HG02943 (cell line): ENCODE measurements around the gene LZTS2.
A peak's percentile ranks its signal among the peaks of the same experiment; 100 is the strongest.

Experiments
- ATAC-seq: cut with Tn5 transposase; IDR thresholded peaks from one replicate; pipeline ENCODE4 v1.9.1; 2021; ENCODE audit warnings: mild to moderate bottlenecking, low read depth, moderate library complexity; ENCODE audit not compliant: unreplicated experiment

LZTS2 gene

DNA sequence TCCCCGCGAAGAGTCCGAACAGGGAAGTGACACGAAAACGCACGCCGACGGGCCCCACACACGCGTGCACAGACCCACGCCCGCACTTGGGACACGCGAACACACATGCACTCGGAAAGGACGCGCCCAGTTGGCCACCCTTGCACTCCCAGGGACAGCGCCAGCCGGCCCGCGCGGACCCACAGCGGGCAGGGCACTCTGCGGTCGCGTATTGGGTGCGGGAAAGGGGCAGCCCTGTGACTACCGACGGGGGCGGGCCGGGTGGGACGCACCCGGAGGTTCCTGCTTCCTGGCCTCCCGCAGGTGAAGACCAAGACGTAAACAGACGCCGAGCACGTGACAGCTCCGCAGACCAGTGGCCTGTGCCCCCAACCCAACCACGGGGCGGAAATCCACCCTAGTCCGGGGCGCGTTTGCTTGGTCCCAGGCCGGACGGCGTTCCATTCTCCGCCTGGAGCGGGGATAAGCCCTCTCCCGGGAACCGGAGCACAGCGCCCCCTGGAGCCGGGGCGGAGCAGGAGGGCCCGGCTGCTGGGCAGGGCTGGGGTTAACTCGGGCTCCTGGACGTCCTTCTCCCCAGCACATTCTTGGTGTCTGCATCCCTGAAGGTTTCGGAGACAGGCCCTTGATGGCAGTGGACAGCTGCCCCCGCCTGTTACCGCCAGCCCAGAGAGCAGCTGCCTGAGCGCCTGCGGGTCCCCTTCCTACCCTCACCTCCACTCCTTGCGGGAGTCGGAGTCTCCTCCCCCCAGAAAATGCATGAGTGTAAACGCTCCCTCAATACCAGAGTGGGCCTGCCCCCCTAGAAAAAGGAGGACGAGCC is 2.0 kb upstream of the LZTS2 start:
- no peak for ATAC-seq

DNA sequence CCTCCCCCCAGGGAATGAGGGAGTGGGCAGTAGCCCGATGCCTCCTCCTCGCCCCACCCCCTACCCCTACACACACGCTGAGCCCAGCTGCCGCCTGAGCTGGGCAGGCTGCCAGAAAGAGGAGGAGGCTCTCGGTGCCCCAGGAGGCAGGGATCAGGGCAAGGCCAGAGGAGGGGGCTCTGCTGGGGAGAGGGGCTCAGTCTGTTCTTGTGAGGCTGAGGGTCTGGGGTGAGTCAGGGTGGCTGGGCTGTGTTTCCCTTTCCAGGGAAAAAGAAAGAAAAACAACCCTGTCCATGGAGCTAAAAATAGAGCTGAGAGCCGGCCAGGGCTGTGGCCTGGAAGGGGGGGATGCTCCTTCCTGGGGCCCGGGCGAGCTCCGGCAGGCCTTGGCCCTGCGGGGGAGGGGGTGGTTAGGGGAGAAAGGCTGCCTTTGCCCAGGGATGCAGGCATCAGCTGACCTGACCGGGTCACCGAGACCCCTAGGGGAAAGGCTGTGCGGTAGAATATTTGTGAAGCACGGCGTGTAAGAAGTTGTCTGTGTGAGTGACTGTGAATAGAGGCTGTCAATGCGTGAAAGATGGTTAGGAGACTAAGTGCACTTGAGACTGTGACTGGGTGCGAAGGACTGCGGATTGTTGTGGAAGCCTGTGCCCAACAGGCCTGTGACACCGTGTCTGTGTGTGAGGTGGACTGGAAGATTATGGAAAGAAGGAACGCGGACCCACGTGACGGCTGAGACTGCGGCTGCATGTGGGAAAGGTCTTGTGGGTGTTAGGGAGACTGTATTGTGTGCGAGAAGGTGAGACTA is 1.2 kb upstream of the LZTS2 start:
- no peak for ATAC-seq

DNA sequence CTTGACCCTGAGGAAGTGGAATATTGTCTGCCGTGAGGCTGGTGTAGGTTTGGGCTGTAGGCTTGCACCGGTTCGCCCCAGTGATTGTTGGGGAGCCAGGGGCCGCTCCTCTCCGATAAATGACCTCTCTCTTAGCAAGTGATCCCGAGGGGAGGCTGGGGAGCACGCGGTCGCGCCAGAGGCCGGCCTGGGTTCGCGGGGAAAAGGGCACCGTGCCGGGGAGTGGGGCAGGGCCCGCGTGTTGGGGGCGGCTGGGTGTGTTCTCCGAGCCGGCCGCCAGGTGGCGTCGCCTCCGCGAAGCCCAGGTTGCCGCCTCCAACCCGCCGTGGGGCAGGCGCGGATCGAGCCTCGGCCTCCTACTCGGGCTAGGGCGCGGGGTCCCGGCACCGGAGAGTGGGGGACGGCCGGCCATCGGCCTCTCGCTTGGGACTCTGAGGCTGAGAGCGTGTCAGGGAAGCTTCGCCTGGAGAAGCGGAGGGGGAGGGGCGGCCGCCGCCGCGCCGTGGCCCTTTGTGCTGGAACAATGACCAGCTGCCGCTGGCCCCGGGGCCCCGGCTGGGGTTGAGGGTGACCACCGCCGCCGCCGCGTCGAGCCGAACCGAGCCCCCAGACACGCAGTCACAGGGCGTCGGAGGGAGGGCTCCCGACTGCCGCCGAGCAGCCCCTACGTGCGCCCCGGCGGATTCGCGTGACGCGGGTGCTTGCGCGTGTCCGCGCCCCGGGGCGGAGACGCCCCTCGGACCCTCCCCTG is 442 bp upstream of the LZTS2 start:
- ATAC-seq = peak; percentile 47

DNA sequence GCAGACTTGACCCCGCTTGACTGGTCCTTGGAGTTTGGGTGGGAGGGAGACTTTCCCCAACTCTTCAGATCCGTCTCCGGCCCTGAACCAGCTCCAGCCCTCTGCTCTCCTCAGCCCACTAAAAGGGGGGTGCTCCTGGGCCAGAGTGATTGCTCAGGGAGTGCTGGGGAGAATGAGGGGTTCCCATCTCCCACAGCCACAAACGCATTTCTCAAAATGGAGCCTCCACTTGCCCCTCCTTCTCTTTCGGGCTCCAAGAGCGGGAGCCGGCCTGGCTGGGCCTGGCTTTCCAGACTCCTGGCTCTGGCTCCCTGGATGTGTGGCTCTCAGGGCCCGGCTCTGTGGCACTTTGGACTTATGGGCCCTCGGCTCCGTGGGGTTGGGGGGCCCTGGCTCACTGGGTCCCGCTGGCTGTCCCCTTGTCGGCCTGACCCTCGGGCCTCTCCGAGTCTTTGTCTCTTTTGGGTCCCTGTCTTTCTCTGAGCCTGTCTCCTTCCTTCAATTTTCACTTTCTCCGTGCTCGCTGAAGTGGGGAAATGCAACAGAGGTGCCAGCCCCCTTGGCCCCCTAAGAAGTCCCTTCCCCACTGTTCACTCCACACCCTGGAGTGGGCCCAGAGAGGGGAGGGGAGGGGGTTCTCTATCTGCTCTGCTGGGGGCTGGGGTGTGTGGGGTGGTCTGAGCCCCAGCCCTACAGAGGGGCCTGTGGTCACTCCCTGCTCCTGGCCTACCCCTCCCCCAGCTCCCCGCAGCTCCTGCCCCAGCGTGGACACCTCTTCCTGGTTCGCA is 713 bp downstream of the LZTS2 start:
- no peak for ATAC-seq

DNA sequence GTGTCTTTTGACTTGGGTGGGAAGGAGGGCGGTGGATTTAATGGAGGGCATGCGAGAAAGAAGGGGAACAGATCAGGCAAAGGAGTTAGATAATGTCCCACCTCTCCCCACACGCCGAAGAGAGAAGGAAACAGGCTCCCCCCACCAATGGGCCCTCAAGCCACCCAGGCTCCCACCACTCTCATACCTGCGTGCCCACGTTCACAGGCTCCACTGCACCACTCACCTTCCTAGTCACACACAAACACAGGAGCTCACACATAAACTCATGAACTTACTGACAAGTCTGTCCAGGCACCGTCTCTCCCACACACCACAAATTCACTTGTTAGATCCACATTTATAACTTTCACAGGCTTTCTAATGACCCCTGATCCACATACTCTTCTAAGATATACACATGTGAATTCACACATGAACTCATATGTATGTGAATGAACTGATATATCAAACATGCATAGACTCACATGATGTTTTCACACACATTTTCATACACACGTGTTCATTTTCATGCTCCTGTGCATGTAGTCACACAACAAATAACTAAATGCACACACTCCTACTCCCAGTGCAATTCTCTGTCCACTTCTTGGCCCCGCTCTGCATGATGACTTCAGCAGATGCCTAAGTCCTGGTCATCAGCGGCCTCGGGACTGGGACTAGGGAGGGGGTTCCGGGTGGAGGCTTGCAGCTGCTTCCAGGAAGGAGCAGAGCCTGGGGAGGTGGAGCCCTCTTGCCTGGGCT is 1.5 kb downstream of the LZTS2 start:
- no peak for ATAC-seq

DNA sequence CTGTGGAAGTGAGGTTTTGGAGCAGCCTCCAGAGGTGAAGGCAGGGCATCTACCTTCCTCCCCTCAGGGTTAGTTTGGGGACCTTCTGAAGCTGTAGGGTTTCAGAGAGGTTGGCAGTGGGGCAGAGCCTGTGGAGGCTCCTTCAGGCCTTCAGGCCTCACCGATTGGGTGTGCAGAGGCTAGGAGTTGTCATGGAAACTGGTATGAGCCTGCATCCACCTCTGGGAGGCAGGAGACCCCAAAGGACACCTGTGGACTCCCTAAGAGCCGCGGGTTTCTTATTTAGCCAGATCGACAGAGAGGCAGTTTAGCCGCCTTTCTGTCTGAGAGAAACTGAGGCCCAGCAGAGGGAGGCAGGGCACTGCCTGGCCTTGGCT is 2.0 kb downstream of the LZTS2 start:
- ATAC-seq = no peak

DNA sequence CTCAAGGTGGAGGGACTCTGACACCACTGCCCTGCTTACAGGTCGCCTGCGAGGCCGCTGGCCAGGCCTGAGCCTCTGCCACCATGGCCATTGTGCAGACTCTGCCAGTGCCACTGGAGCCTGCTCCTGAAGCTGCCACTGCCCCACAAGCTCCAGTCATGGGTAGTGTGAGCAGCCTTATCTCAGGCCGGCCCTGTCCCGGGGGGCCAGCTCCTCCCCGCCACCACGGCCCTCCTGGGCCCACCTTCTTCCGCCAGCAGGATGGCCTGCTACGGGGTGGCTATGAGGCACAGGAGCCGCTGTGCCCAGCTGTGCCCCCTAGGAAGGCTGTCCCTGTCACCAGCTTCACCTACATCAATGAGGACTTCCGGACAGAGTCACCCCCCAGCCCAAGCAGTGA is 2.8 kb downstream of the LZTS2 start:
- no peak for ATAC-seq

DNA sequence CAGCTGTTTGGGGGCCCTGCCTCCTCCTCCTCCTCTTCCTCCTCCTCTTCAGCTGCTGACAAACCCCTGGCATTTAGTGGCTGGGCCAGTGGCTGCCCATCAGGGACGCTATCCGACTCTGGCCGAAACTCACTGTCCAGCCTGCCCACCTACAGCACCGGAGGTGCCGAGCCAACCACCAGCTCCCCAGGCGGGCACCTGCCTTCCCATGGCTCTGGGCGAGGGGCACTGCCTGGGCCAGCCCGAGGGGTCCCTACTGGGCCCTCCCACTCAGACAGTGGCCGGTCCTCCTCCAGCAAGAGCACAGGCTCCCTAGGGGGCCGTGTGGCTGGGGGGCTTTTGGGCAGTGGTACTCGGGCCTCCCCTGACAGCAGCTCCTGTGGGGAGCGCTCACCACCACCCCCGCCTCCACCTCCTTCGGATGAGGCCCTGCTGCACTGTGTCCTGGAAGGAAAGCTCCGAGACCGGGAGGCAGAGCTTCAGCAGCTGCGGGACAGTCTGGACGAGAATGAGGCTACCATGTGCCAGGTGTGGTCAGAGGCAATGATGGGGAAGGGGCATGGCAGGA is 4.1 kb downstream of the LZTS2 start:
- ATAC-seq = no peak

DNA sequence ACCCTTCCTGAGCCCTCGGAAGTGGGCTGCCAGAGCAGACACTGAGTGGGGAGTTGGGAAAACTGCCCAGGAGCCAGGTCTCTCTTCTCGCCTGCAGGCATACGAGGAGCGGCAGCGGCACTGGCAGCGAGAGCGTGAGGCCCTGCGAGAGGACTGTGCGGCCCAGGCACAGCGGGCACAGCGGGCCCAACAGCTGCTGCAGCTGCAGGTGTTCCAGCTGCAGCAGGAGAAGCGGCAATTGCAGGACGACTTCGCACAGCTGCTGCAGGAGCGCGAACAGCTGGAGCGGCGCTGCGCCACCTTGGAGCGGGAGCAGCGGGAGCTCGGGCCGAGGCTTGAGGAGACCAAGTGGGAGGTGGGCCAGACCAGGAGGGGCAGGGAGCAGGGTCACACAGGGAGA is 5.8 kb downstream of the LZTS2 start:
- no peak for ATAC-seq

DNA sequence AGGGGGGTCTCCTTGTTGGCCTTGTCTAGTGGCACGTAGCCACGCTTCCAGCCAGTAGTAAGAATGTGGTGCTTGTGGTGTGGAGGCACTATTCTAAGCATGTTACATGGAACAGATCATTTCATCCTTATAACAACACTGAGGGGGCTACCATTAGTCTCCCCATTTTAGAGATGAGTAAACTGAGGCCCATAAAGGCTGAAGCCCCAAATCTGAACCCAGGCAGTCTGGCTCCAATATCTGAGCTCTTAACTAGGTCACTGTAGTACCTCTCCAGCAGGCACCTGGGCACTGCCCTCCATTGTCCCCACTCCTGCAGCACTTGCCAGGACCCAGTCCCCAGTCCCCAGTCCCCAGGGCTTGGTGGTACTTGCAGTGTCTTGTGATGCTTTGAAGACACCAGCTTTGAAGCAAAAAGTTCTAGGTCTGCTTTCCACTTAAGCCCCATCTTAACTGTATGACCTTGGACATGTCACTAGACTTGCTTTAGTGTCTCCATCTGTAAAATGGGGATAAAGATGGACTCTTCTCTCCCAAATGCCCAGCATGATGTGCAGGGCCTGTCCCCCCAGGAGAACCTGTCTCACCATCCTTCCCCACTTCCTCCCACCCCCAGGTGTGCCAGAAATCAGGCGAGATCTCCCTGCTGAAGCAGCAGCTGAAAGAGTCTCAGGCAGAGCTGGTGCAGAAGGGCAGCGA is 6.4 kb downstream of the LZTS2 start:
- ATAC-seq = no peak

DNA sequence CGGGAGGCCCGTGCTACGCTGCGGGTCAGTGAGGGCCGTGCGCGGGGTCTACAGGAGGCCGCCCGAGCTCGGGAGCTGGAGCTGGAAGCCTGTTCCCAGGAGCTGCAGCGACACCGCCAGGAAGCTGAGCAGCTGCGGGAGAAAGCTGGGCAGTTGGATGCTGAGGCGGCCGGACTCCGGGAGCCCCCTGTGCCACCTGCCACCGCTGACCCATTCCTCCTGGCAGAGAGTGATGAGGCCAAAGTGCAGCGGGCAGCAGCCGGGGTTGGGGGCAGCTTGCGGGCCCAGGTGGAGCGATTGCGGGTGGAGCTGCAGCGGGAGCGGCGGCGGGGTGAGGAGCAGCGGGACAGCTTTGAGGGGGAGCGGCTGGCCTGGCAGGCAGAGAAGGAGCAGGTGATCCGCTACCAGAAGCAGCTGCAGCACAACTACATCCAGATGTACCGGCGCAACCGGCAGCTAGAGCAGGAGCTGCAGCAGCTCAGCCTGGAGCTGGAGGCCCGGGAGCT is 7.0 kb downstream of the LZTS2 start:
- no peak for ATAC-seq

DNA sequence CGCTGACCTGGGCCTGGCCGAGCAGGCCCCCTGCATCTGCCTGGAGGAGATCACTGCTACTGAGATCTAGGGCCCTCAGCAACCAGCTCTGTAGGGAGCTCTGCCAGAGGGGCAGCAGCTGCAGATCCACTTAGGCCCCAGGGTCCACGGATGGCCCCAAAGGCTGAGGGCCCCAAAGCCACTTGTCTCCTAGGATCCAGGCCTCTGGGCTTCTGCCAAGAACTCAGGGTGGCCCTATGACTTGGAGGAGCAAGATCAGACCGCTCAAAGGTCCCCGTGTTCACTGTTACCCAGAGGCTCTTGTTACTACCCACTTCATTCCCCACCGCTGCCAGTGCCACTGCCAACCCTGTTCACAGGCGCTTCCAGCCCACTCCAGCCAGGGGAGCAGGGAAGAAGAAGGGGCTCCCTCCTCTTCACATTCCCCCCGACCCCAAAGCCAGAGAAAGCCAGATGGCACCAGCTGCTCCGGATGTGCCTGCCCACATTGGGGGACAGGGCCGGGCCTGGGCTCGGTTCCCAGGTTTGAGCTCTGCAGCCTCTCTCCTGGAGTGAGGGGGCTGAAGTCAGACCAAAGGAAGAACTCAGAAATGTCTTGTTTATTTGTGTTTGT is 7.6 kb downstream of the LZTS2 start:
- no peak for ATAC-seq

DNA sequence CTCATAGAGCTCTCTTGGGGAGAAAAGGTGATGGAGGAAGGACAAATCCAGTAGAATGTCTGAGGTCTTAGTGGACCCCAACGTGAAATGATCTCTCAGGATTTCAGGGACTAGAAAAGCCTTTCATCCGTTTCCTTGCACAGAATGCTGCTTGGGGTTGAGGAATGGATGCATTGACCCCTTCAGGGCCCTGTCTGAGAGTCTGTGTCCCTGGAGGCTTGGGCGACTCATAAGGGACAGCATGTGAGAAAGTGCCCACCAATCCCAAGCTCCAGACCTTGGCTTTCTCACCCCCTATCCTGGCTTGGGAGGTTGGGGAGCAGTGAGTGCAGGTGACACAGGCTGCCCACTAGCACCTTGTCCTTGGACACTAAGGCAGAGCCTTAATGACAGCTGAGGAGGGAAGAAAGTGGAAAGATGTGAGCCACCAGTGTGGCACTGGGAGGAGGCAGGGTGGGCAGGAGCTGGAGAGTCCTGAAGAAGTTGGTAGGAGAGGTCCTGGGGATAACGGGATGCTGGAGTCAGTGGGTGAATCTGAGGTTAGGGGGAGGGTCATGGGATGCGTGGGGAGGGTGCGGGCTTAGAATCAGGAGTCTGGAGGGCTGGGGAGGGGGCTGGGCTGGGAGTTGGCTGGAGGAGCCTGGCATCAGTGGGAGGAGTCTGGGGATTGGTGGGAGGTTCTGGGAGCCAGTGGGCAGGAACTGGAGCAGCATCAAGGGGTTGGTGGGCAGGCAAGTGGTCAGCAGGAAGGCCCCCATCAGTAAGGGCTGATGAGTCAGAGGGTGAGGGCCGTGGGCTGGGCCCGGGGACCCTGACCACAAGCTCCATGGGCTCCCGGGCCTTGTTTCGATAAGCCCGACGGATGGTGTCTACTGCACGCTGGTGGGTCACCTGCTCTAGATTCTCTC is 8.6 kb downstream of the LZTS2 start:
- ATAC-seq = no peak

DNA sequence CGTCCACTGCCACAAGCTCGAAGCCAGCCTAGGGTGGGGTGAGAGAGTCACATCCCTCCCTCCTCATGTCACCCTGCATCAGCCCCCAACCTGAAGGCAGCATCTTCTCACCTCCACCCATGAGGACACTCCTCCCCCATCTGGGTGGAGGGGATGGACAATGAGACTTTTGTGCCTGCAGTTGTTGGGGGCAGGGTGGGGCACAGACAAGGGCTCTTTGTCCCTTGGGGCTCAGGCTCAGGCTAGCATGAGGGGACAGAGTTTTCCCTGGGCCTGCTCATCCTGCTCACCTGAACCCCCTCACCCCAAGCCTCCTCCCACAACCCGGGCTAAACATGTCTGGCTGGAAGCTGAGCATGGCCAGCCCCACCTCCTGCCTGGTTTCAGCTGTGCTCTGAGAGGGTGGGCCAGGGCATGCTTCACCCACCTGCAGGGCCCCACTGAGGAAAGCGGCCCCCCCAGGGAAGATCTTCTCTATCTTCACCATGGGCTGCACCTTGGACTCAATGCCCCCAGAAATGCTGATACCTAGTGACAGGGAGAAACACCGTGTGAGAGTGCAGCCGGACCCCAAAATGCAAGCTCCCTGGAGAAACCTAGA is 9.3 kb downstream of the LZTS2 start:
- ATAC-seq = no peak

DNA sequence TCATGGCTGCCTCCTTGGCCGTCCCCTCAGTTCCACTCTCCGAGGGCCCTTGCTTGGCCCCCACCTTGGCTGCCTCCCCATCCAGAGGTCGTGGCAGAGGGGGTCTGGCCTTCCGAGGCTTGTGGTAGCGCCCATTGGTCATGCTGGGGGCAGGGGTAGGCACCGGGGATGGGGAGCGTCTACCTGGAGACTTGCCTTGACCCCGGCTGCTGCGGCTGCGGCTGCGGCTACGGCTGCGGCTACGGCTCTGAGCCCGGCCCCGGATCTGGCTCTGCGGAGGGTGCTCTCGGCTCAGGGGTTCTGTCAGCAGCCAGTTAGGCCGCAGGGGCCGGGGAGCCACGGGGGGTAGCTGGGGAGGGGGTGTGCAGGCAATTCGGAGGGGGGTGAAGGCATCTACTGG is 10.7 kb downstream of the LZTS2 start:
- ATAC-seq = no peak

DNA sequence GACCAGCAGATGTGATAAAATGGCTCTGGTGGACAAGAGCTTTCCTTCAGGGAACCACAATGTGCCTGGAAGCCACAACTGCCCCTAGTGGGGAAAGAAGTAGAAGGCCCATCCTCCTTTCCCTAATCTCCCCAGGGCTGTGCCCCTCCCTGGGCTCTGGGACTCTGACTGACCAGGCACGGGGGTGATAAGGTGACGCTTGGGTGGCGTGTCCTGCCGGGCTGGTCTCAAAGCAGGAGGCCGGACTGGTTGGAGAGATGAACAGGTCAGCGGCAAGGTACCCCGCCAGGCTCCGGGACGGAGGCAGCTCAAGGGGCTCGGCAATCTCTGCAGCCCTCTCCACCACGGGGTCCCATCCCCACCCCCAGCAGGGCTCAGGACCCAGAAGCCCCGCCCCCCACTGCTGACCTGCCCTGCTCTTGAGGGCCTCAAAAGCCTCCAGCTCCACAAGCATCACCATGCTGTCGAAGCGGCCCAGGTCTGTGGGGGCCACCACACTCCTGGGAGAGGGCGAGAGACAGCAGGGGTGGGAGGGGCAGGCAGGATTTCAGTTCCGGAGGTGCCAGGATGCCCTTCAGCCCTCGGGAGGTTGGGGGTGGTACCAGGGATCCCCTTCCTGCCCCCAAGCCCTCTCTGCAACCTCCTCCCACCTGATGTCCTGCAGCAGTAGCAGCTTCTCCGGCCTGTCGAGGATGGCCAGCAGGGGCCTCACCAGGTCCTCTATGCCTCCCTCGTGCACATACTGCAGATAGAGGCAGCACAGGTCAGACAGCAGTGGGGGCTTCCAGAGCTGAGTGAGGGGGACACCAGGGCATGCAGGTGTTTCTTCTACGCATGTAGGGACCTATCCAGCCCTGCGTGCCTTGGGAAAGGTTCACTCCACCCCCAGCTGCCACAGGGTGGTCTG is 12.2 kb downstream of the LZTS2 start:
- ATAC-seq = no peak
